HG03565 (cell line): ENCODE data around the gene NKX2-4.
"Not testable (repeated sequence)": the region's sequence is repeated elsewhere in the genome, so short reads cannot be mapped to it uniquely, and the experiment has no call there.

Experiments used
- ATAC-seq: cut with Tn5 transposase; IDR thresholded peaks from one replicate; pipeline ENCODE4 v1.9.1; 2021; ENCODE audit warnings: mild to moderate bottlenecking, moderate library complexity; ENCODE audit not compliant: unreplicated experiment

NKX2-4 gene

GRCh38 chr20:21394551-21394950 is 2.8 kb downstream of the NKX2-4 start:
- no peak for ATAC-seq

GRCh38 chr20:21393816-21394519 is 3.4 kb downstream of the NKX2-4 start:
- no peak for ATAC-seq

GRCh38 chr20:21393166-21393565 is 4.2 kb downstream of the NKX2-4 start:
- no peak for ATAC-seq

DNA sequence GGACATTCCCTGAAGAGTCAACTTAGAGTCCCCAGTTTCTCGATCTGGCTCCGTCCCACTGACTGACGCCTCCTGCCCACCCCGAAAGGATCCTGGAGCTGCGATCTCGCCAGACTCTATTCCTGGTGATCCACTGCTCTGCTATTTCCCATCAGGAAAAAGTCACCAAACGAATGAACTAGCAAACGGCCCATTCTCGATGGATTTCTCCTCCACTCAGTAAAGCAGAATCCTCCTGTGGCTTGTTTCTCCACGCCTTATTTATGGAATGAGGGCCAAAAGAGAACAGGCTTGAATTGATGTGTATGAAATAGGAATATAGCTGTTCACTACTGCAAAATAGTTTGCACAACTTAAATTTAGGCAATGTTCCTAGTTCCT is 5.4 kb downstream of the NKX2-4 start:
- ATAC-seq = no peak

DNA sequence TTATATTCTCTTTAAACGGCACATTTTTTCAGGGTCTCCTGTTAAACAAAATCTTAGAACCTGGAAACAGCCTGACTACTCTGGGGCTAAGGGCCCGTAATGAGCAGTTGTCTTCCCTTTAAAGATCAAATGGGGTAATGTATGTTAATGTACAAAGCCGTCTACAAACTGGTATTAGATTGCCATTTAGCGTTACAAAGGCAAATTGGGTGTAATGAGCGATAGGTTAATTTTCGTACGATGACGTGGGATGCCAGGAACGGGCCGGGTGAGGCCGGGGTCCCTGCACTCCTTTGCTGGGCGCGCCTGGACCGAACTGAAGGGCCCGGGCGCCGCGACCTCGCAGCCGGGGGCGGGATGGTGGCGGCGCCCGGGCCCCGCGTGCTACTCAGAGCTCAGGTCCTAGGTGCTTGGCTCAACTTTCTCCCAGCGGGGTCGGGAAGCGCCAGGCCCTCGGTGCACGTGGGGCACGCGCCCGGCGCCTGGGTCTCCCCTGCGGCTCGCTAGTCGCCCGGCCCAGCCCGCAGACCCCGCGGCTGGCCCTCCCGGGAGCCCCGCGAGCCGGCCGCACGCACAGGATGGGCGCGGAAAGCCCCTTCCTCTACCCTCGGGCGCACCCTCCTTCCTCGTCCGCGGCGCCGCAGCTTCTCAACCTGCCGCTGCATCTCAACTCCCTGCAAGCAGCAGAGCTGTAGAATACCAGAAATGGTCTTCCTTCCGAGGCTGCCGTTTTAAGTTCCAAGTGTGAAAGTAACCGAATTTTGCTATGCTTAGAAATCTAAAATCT is 5.9 kb downstream of the NKX2-4 start:
- no peak for ATAC-seq

GRCh38 chr20:21390768-21391167 is 6.6 kb downstream of the NKX2-4 start:
- ATAC-seq = no peak

GRCh38 chr20:21389368-21389767 is 8.0 kb downstream of the NKX2-4 start:
- ATAC-seq = no peak

DNA sequence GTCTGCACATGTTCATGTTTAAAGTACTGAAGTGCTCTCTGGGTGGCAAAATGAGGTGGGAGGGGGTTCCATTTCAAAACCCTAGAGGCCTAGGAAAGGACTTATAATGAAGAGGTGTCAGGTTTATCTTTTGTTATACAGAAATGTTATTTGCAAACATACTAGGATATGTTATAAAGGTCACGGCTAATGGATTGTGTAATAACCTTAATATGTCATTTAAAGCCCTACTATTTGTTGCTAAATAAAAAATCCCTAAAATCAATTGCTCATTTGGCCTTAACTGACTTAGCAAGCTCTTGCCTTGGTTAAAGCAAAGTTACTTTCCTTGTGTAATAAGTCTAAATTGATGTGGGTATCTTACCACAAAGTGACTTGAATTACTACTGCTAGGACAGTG is 8.8 kb downstream of the NKX2-4 start:
- no peak for ATAC-seq

GRCh38 chr20:21387528-21387927 is 9.8 kb downstream of the NKX2-4 start:
- ATAC-seq = no peak

GRCh38 chr20:21386111-21386510 is 11.2 kb downstream of the NKX2-4 start:
- ATAC-seq = no peak

GRCh38 chr20:21384308-21384892 is 12.9 kb downstream of the NKX2-4 start:
- ATAC-seq = no peak

GRCh38 chr20:21381619-21382018 is 15.7 kb downstream of the NKX2-4 start:
- no peak for ATAC-seq

DNA sequence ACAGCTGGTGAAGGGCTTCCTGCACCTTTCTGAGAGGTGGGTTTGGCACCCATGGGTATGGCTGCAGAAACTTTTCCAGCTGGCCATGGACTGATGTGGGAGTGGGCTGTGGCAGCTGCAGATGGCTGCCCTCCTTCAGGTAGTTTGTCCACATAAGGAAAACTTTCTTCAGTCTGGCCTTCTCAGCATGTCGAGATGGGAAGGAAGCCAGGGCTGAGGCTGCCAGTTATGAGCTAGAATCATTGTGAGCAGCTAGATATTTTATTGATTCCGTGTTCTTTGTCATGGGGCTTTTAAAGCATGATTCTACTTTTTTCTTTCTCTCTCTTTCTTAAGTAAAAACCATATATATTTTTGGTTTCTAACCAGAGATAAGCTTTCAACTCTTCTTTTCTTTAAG is 16.6 kb downstream of the NKX2-4 start:
- ATAC-seq = no peak

DNA sequence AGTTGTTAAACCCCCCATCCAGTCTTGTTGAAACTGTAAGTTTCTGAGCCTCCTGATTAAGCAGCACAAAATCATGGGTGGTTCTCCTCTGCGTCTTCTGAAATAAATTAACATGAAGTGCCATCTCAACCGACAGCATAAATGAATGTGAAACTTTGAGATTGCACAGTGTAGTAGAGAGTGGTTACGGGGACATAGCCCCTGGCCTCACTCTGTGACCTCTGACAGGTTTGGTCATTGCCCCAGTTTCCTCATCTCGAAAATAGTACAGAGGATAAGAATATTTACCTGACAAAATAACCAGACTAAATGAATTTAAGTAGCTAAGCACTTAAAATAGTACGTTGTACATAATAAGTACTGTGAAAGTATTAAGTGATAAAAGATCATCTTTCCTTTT is 19.1 kb downstream of the NKX2-4 start:
- ATAC-seq = no peak

GRCh38 chr20:21377701-21378100 is 19.6 kb downstream of the NKX2-4 start:
- no peak for ATAC-seq

GRCh38 chr20:21376626-21377025 is 20.7 kb downstream of the NKX2-4 start:
- no peak for ATAC-seq

DNA sequence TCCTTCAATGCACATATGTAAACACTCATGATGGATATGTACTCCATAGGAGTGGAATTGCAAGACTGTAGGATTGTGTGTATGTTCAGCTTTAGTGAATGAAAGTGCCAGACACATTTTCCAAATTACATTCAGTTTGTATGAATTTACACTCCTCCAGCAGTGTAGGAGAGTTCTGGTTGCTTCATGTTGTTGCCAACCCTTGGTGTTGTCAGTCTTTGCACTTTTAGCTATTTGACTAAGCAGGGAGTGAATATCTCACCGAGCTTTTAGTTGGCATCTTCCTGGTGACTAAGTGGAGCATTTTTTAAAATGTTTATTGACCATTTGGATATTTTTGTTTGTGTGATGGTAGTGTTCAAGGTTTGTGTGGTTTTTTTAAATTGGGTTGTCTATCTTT is 23.9 kb downstream of the NKX2-4 start:
- ATAC-seq = no peak

GRCh38 chr20:21372016-21372415 is 25.3 kb downstream of the NKX2-4 start:
- ATAC-seq = no peak

- ATAC-seq = no peak
Measured at GRCh38 chr20:21371193-21371592, 26.1 kb downstream of the NKX2-4 start.

DNA sequence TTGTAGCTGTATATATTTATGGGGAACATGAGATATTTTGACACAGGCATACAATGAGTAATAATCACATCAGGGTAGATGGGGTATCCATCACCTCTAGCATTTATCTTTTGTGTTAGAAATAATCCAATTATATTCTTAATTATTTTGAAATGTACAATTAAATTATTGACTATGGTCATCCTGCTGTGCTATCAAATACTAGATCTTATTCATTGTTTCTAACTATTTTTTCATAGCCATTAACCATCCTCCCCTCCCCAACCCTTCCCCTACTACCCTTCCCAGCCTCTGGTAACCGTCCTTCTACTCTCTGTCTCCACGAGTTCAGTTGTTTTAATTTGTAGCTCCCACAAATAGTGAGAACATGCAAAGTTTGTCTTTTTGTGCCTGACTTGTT is 28.5 kb downstream of the NKX2-4 start:
- no peak for ATAC-seq

DNA sequence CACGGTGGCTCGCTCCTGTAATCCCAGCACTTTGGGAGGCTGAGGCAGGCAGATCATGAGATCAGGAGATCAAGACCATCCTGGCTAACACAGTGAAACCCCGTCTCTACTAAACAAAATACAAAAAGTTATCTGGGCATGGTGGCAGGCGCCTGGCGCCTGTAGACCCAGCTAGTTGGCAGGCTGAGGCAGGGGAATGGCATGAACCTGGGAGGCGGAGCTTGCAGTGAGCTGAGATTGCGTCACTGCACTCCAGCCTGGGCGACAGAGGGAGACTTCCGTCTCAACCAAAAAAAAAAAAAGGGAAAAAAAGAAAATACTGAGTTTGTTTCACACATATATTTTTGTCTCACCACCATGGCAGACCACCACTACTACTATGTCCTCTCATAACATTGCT is 31.1 kb downstream of the NKX2-4 start:
- ATAC-seq = not testable (repeated sequence)

DNA sequence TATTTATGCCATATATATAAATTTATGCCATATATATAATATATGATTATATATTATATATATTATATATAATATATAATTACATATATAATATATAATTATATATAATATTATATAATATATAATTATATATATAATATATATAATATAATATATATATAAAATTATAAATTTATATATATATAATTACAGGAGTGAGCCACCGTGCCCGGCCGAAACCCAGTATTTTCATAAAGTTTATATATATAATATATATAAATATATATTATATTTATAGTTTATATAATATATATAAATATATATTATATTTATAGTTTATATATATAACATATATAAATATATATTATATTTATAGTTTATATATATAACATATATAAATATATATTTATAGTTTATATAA is 31.6 kb downstream of the NKX2-4 start:
- no peak for ATAC-seq
